ENCODE results near the gene SH3TC1. TPM values are rescaled to one million over a fixed set of nuclear protein-coding genes. Genes with fewer than 3 reads are reported as not detected.

The SH3TC1 gene
- total and polyA plus RNA-seq, 10 of the 15 experiments (the other 5 are each of a cell fraction or from before 2014, with no cell fraction given) = 0.19 to 47.0 (median 18.4) TPM

GRCh38 chr4:8255698-8256441 lies 56.8 kb downstream of the SH3TC1 start (continued):
- no peak for TF ChIP-seq POLR2AphosphoS2 (IDR thresholded peaks at IDR 0.05; ENCODE audit: low read depth, low read length)

- Histone ChIP-seq H3K9me3 (replicated peaks; ENCODE audit: control insufficient read depth, insufficient read depth, low read length) (no peaks in the 10 kb centered on the region), H3K4me1 (ENCODE audit: control insufficient read depth, insufficient read depth, low read length) (no peaks in the 10 kb centered on the region), H3K79me2 (ENCODE audit: control insufficient read depth, insufficient read depth, low read length) (no peaks in the 10 kb centered on the region), H3K4me2 (ENCODE audit: control insufficient read depth, insufficient read depth) (no peak overlapping the region), H3K27ac (ENCODE audit: control insufficient read depth, insufficient read depth) (no peak overlapping the region), H3K36me3 (ENCODE audit: control insufficient read depth in 2 of 2, insufficient read depth in 2 of 2, low read length in 1 of 2) (no peaks in the 10 kb centered on the region), H2AFZ (ENCODE audit: control insufficient read depth, low read depth, low read length) (no peak overlapping the region), H3K27me3 (replicated peaks in 1 of 2; ENCODE audit: control insufficient read depth in 2 of 2, insufficient read depth in 2 of 2, low read length in 1 of 2) (no peaks in the 10 kb centered on the region), H3K9ac (ENCODE audit: control insufficient read depth, insufficient read depth, low read length) (no peak overlapping the region), H4K20me1 (ENCODE audit: control insufficient read depth, insufficient read depth) (no peaks in the 10 kb centered on the region), H3K4me3 (no peak overlapping the region)
- in situ Hi-C loops (cut with MboI) (no loop called here), intact Hi-C loops (cut with micrococcal nuclease; ENCODE audit: unreplicated experiment) (no loop called here)
- SMC1A ChIA-PET (ENCODE audit: uncharacterized antibody, unreplicated experiment) = no interaction called here
- CTCF ChIA-PET = interaction anchor here (1.0 kb wide), 1 partner anchor 16 kb away, joined by 3 read pairs; no protein-coding TSS in a partner anchor
- ATAC-seq (no peak), FAIRE-seq (no peak), DNase-seq (ENCODE audit: low read depth, low spot score) (no peak)
- TF ChIP-seq EGR1 (IDR thresholded peaks at IDR 0.05; ENCODE audit: borderline replicate concordance in 1 of 2, low read depth in 2 of 2, low read length in 2 of 2) (no peak), HDGF (IDR thresholded peaks at IDR 0.05) (no peak), CUX1 (IDR thresholded peaks at IDR 0.05; ENCODE audit: insufficient replicate concordance, low read depth, low read length) (no peak), RAD21 (IDR thresholded peaks at IDR 0.05; ENCODE audit: insufficient read depth, low read depth, low read length) (no peak), PAX8 (IDR thresholded peaks at IDR 0.05) (no peak), RFX5 (IDR thresholded peaks at IDR 0.05; ENCODE audit: low read depth, low read length) (no peak), NR2F1 (conservative IDR thresholded peaks at IDR 0.05) (no peak), CREM (IDR thresholded peaks at IDR 0.05; ENCODE audit: low read depth) (no peak), FOS (IDR thresholded peaks at IDR 0.05; ENCODE audit: borderline replicate concordance, extremely low read depth, insufficient read length) (no peak), IKZF2 (IDR thresholded peaks at IDR 0.05) (no peak), PKNOX1 (IDR thresholded peaks at IDR 0.05) (no peak), CBX3 (IDR thresholded peaks at IDR 0.05; ENCODE audit: borderline replicate concordance, low read depth) (no peak), MYB (IDR thresholded peaks at IDR 0.05; ENCODE audit: borderline replicate concordance, low read depth, low read length) (no peak)
- RAD21 ChIA-PET (ENCODE audit: unreplicated experiment) = interaction anchor here (0.6 kb wide), 1 partner anchor 177 kb away, joined by 4 read pairs; no protein-coding TSS in a partner anchor
- WGBS (ENCODE audit: insufficient coverage, insufficient replicate concordance, low lambda C conversion rate, missing lambda C conversion rate) = 34% methylated on average over 4 of the region's 4 CpGs
- POLR2A ChIA-PET = no interaction called here
- no TSS peak for BruUV-seq (replicated peaks)
Measured at GRCh38 chr4:8257854-8258253, 58.8 kb downstream of the SH3TC1 start.

Data from GM12878 (cell line).